GM18505 (cell line): ENCODE measurements around the gene ABTB2.

Experiments used
- ATAC-seq: cut with Tn5 transposase; IDR thresholded peaks from one replicate; pipeline ENCODE4 v1.9.1; 2021; ENCODE audit not compliant: unreplicated experiment
- POLR2A ChIP-seq: IDR thresholded peaks from 4 replicates; pipeline ENCODE4 v1.6.1; 2011; ENCODE audit warnings: borderline replicate concordance; ENCODE audit not compliant: insufficient read depth, insufficient read length; ENCODE audit errors: extremely low read depth

ABTB2 gene

GRCh38 chr11:34143048-34143447, 214.8 kb downstream of the ABTB2 start:
- TF ChIP-seq POLR2A, result no peak
- no peak for ATAC-seq

DNA sequence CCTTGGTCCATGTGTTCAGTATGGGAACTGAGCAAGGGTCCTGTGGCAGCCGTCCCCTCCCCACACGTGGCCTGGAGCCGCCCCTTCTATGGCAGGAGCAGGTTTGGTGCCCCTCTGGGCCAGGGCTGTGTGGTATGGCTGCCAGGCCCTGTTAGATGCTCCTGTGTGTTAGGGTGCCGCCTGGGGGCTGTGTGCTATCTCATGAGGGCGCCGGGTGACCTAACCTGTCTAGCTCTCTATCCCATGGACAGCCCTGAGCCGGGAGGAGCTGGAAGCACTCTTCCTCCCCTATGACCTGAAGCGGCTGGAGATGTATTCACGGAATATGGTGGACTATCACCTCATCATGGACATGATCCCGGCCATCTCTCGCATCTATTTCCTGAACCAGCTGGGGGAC, 217.7 kb downstream of the ABTB2 start:
- ATAC-seq, result no peak
- no peak for TF ChIP-seq POLR2A

GRCh38 chr11:34139346-34139745, 218.5 kb downstream of the ABTB2 start:
- no peak for ATAC-seq
- no peak for TF ChIP-seq POLR2A

GRCh38 chr11:34136420-34136819, 221.4 kb downstream of the ABTB2 start:
- ATAC-seq, result no peak
- TF ChIP-seq POLR2A, result no peak

DNA sequence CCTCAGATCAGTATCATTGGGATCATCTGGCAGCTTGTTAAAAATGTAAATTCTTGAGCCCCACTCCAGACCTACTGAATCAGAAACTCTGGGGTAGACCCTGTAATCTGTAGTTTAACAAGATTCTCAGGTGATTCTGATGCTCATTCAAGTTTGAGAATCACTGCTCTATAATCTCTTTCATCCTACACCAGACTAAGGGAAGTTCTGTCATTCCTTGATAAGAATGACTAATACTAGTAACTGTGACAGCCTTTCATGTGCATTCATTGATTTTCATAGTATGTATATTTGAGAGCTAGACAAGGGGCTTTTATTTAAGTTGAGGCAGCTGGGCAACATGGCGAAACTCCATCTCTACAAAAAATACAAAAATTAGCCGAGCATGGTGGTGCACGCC, 222.4 kb downstream of the ABTB2 start:
- no peak for ATAC-seq
- TF ChIP-seq POLR2A, result no peak

DNA sequence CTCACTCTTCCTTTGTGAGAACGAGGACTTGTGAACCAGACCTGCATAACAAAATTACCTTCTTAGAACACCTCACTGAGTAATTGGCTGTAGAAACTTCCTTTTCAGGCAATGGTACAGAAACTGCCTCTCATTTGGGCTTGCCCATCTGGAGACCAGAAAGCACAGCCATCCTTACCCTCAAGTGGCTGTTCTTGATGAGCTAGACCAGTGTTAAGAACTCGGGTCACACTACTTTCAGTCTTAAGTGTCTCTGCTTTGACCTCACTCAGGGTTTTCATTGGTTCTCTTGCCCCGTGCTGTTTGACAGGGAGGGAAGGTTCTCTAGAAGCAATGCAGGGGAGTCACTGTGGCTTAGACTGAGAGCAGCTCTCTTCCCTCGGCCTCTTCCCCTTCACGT, 223.0 kb downstream of the ABTB2 start:
- no peak for ATAC-seq
- TF ChIP-seq POLR2A, result no peak

DNA sequence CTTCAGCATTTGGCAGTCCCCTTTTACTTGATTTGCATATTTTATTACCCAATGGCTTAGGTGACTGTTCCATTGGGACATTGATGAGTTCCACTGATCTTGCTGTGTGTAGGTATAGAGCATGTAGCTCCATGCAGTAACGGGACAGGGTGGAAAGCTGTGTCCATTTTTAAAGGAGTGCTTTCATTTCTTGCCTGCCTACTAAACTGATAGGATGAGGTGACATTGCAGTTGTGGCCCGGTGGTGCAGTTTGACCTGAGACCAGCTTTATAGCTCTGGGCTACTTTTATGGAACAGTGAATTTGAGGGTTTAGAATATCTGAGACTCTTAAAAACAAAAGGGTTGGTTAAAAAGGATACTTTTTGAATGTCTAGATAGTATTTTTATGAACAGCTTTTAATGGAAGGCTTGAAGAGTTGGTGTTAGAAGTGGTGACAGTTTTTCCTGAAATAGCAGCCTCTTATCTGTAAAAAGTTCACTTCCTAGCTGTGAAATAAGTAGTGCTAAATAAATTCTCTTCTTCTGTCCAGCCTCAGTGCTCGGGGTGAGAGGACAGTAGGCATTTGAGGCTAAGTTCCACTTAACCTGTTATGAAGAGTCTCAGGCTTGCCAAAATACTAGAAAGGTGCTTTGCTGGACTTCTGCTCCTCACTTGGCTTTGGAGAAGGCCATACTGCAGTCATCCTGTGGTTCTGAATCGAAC, 225.4 kb downstream of the ABTB2 start:
- no peak for TF ChIP-seq POLR2A
- ATAC-seq, result no peak

- ATAC-seq, result no peak
- no peak for TF ChIP-seq POLR2A
Observed at GRCh38 chr11:34128824-34129223, 229.0 kb downstream of the ABTB2 start.

DNA sequence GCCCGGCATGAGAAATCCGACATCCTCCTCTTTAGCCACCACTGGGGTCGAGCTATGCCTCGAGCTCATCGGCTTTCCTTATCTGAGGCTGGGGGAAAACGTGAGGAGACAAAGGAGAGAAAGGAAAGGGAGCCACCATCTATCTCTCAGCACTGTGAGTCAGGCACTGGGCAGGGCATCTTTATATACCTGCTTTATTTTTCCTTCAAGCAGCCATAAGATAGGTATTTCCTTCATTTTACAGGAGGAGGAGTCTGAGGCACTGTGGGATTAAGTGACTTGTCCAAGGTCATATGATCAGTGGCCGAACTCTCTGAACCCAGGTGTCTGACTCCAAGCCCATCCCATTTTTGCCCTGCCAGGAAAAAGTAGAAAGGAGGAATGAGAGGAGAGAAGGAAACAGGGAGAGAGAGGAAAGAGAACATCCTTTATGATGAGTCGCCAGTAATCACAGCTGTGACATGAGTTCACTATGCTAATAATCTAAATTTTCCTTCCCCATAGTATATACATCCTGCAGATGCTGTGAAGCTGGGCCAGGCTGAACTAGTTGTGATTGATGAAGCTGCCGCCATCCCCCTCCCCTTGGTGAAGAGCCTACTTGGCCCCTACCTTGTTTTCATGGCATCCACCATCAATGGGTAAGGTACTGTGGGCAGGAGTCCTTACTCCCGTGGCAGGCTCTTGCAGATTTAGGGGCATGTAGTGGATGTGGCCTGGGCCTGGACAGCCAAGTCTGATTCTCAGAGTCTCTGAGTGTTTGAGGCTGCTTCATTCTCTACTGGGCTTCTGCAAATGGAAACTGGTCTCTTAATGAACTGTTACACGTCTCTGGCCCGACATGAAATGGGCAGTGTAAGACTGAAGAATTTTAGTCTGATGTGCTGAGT, 230.6 kb downstream of the ABTB2 start:
- ATAC-seq, result no peak
- no peak for TF ChIP-seq POLR2A

- TF ChIP-seq POLR2A, result no peak
- no peak for ATAC-seq
Observed at GRCh38 chr11:34124885-34125668, 232.7 kb downstream of the ABTB2 start.

DNA sequence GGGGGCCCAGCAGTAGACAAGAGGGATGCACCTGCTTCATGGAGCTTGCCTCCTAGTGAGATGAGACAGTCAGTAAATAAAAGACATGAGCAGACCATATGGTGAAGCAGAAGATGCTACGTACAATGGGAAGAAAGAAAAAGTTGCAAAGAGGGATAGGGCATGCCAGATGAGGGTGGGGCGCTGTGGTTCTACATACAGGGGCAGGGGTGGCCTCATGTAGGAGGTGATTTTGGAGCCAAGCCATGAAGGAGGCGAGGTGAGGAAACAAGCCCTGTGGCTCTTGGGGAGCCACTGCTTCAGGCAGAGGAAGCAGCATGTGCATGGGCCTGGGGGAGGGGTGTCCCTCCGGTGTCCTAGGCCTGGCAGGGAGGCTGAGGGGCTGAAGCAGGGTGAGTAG, 237.2 kb downstream of the ABTB2 start:
- TF ChIP-seq POLR2A, result no peak
- ATAC-seq, result no peak

GRCh38 chr11:34114471-34114870, 243.3 kb downstream of the ABTB2 start:
- TF ChIP-seq POLR2A, result no peak
- ATAC-seq, result no peak

DNA sequence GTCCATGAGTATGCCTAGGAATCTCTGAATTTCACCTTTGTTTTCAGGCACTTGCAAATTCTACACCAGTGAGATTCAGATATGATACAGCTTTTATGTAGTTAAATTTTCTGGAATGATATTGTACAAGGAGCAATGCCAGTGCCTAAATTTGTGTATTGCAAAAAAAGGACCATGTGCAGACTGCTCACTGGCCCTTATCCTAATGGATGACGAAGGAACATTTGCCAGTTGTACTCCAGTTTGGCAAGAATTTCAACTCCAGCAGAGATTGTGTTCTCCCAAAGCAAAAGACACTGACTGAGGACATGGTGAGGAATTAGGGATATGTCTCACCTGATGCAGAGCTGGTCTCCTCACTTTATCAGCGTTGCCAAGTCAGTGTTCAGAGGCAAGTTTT, 243.8 kb downstream of the ABTB2 start:
- no peak for ATAC-seq
- no peak for TF ChIP-seq POLR2A

GRCh38 chr11:34111722-34112270, 246.0 kb downstream of the ABTB2 start:
- ATAC-seq, result no peak
- no peak for TF ChIP-seq POLR2A

- no peak for TF ChIP-seq POLR2A
- no peak for ATAC-seq
Observed at GRCh38 chr11:34105957-34106504, 251.8 kb downstream of the ABTB2 start.
